Uterus (tissue), 4 donors: ENCODE measurements around the gene ADARB2. TPM values are rescaled to one million over a fixed set of nuclear protein-coding genes. Genes with fewer than 3 reads are reported as not detected.
"Not testable (repeated sequence)": the region's sequence is repeated elsewhere in the genome, so short reads cannot be mapped to it uniquely, and the experiment has no call there.

Source experiments
- DNase-seq, 2 donors: peaks; one replicate each; pipeline ENCODE4 v3.0.0-alpha.2; 2019 to 2020
- H3K27ac ChIP-seq, 2 donors: fragments of 200-600 bp; sonication (generic); 1 replicate in 1 of 2; 2 replicates in 1 of 2; pipeline ENCODE4 v1.5.1; 2016 to 2018
- H3K27me3 ChIP-seq, 2 donors: fragments of 200-600 bp; sonication (generic); one replicate each; pipeline ENCODE4 v1.5.1; 2018 to 2019; ENCODE audit warnings: control low read depth in 1 of 2
- H3K36me3 ChIP-seq, 2 donors: fragments of 200-600 bp; sonication (generic); one replicate each; pipeline ENCODE4 v1.5.1; 2019; ENCODE audit warnings: control low read depth in 1 of 2
- H3K4me1 ChIP-seq, 2 donors: fragments of 200-600 bp; sonication (generic); one replicate each; pipeline ENCODE4 v1.5.1; 2018 to 2019; ENCODE audit warnings: control low read depth in 1 of 2
- H3K4me3 ChIP-seq, 2 donors: fragments of 200-600 bp; sonication (generic); 1 replicate in 1 of 2; 2 replicates in 1 of 2; pipeline ENCODE4 v1.5.1; 2018 to 2019; ENCODE audit warnings: mild to moderate bottlenecking in 1 of 2
- H3K9me3 ChIP-seq, 2 donors: fragments of 200-600 bp; sonication (generic); one replicate each; pipeline ENCODE4 v1.5.1; 2019; ENCODE audit warnings: control low read depth in 1 of 2
- POLR2A ChIP-seq, 2 donors: fragments of 450-650 bp; IDR thresholded peaks; one replicate each; pipeline ENCODE4 v1.6.1; 2016; ENCODE audit warnings: antibody characterized with exemption in 2 of 2, mild to moderate bottlenecking in 1 of 2, moderate library complexity in 1 of 2
- intact Hi-C: fragments of 100-400 bp; cut with DNase I; formaldehyde crosslinking; loops from one replicate; pipeline ENCODE4 v1.15.1; 2023; ENCODE audit warnings: low total_unique reads
- total RNA-seq, 4 donors: library from RNA; depleted of rRNA in 3 of 4; stranded (reverse); fragments of >200 nt in 3 of 4; gene quantifications; one replicate each; pipeline versions ENCODE4 v1.1.0 to v1.2.4, GENCODE V29; 2014 to 2023
- TF ChIP-seq, protein P1 (sequence below), 4 experiments: fragments of 200-600 bp in 2 of 4; fragments of 450-650 bp in 2 of 4; sonication (generic) in 2 of 4; IDR thresholded peaks; one replicate each; pipeline ENCODE4 v1.5.1; 2016 to 2019; ENCODE audit warnings: antibody characterized with exemption in 4 of 4, mild to moderate bottlenecking in 2 of 4, moderate library complexity in 1 of 4
- donor health status: DM: yes; HTN: yes; CAD: no.

The ADARB2 gene
- total RNA-seq, 4 donors from 2014 or later: 0.76 to 2.6 (median 2.0) TPM; not detected in 1

DNA sequence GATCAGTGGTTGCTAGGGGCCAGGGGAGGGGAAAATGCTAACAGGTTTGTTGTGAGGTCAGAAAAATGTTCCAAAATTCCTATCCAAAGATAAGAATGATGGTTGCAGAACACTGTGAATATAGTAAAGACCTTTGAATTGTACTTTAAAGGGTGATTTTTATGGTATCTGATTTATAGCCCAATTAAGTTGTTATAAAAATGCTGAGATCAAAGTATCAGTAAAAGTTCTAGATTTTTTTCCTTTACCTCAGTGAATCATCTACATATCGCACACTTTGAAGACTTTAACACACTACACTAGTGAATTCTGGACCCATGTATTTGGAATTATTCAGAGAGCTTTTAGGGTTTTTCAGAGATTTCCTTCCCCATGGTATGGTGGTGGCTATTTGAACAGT is 405.8 kb downstream of the ADARB2 start:
- no peak overlapping the region for H3K4me3 ChIP-seq
- H3K9me3 ChIP-seq: no peaks in the 10 kb centered on the region
- H3K4me1 ChIP-seq: no peaks in the 10 kb centered on the region
- no peak for DNase-seq
- no peaks in the 10 kb centered on the region for H3K36me3 ChIP-seq
- H3K27me3 ChIP-seq: no peaks in the 10 kb centered on the region
- no peak for TF ChIP-seq POLR2A (IDR thresholded peaks at IDR 0.05)
- TF ChIP-seq, protein P1, sequence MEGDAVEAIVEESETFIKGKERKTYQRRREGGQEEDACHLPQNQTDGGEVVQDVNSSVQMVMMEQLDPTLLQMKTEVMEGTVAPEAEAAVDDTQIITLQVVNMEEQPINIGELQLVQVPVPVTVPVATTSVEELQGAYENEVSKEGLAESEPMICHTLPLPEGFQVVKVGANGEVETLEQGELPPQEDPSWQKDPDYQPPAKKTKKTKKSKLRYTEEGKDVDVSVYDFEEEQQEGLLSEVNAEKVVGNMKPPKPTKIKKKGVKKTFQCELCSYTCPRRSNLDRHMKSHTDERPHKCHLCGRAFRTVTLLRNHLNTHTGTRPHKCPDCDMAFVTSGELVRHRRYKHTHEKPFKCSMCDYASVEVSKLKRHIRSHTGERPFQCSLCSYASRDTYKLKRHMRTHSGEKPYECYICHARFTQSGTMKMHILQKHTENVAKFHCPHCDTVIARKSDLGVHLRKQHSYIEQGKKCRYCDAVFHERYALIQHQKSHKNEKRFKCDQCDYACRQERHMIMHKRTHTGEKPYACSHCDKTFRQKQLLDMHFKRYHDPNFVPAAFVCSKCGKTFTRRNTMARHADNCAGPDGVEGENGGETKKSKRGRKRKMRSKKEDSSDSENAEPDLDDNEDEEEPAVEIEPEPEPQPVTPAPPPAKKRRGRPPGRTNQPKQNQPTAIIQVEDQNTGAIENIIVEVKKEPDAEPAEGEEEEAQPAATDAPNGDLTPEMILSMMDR (IDR thresholded peaks at IDR 0.05): no peak
- H3K27ac ChIP-seq: no peak overlapping the region
- intact Hi-C loops: no loop called here

DNA sequence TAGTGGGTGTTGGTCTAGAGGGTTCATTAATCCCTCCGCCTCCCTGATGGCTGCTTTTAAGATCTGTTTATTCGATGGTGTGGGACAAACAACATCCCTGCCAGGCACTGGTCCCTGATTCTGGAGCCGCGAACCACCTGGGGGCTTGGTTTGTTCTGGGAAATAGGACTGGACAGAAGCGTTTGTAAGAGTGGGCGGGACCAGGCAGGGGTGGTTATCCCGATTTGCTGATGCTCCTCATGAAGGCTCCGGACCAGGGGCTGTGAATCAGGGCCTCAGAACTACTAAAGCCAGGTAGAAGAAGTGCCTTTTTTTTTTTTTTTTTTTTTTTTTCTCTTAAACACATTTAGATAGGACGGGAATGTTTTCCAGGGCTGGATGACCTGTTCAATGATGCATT is 407.7 kb downstream of the ADARB2 start:
- no peaks in the 10 kb centered on the region for H3K4me1 ChIP-seq
- TF ChIP-seq, protein P1 (IDR thresholded peaks at IDR 0.05): no peak
- no peak for TF ChIP-seq POLR2A (IDR thresholded peaks at IDR 0.05)
- H3K27ac ChIP-seq: no peak overlapping the region
- H3K27me3 ChIP-seq: no peaks in the 10 kb centered on the region
- intact Hi-C loops: no loop called here
- no peak for DNase-seq
- H3K4me3 ChIP-seq: no peak overlapping the region
- H3K36me3 ChIP-seq: no peaks in the 10 kb centered on the region
- H3K9me3 ChIP-seq: no peaks in the 10 kb centered on the region

DNA sequence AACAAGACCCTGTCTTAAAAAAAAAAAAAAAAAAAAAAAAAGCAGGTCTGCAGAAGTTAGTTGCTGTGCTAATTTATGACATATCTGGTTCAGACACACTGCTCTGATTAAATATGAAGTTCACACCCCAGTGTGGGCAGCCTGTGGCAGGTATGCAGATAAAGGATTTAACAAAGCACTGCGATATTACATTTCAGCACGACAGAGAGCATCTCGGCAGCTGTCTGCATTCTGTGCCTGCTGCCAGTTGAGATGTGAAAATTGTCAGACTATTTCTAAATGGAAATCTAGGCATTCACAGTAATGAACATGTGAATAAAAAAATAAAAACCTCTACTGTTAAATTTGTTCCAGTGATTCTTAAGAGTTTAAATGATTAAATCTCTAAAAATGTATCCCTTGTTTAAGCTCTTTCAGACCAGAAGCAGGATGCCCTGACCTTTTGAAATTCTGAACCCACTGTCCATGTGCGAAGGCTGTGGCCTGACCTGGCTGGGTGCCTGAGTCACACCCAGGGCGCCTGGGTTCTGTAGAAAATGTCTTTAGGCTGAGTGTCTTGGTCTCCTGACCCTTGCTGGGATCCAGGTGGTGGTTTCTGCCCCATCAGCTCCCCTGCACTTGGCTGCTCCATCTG is 408.2 kb downstream of the ADARB2 start:
- Histone ChIP-seq H3K4me1 (no peaks in the 10 kb centered on the region), H3K4me3 (no peak overlapping the region), H3K36me3 (no peaks in the 10 kb centered on the region), H3K27ac (no peak overlapping the region), H3K9me3 (no peaks in the 10 kb centered on the region), H3K27me3 (no peaks in the 10 kb centered on the region)
- intact Hi-C loops: no loop called here
- TF ChIP-seq, protein P1 (IDR thresholded peaks at IDR 0.05): no peak
- TF ChIP-seq POLR2A (IDR thresholded peaks at IDR 0.05): no peak
- DNase-seq: no peak

DNA sequence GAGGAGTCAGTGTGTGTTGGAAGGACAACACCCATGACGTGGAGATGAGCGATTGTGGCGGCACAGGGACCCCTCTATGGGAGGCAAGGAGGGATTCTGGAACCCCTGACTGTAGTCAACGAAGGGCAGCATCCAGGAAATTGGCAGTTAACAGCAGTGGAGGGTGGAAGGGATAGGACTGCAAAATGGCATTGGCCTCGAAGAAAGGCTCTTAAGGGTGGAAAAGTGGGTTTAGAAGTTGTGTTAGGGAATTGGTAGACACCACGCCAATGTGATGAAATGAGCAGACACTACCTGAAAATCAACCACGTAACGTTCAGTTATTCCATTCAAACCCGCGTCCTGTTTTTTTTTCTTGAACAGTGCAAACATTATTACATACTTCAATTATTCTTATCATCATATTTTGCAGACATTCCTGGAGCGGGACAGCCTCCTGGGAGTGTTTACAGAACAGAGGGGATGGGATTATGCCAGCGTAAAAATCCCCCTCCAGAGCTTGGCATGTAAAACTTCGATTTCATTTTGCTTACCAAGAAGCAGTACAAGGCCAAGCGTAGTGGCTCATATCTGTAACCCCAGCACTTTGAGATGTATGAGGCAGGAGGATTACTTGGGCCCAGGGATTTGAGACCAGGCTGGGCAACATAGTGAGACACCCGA is 409.0 kb downstream of the ADARB2 start:
- TF ChIP-seq, protein P1 (IDR thresholded peaks at IDR 0.05): no peak
- TF ChIP-seq POLR2A (IDR thresholded peaks at IDR 0.05): no peak
- Histone ChIP-seq H3K36me3 (no peaks in the 10 kb centered on the region), H3K9me3 (no peaks in the 10 kb centered on the region), H3K4me1 (no peaks in the 10 kb centered on the region), H3K4me3 (no peak overlapping the region), H3K27me3 (no peaks in the 10 kb centered on the region), H3K27ac (no peak overlapping the region)
- intact Hi-C loops: no loop called here
- DNase-seq: no peak

GRCh38 chr10:1327759-1328158 is 409.6 kb downstream of the ADARB2 start:
- no peak for TF ChIP-seq POLR2A (IDR thresholded peaks at IDR 0.05)
- TF ChIP-seq, protein P1 (IDR thresholded peaks at IDR 0.05): no peak
- DNase-seq: no peak
- Histone ChIP-seq H3K27ac (no peak overlapping the region), H3K4me3 (no peak overlapping the region), H3K27me3 (no peaks in the 10 kb centered on the region), H3K9me3 (no peaks in the 10 kb centered on the region), H3K36me3 (no peaks in the 10 kb centered on the region), H3K4me1 (no peaks in the 10 kb centered on the region)
- intact Hi-C loops: no loop called here

DNA sequence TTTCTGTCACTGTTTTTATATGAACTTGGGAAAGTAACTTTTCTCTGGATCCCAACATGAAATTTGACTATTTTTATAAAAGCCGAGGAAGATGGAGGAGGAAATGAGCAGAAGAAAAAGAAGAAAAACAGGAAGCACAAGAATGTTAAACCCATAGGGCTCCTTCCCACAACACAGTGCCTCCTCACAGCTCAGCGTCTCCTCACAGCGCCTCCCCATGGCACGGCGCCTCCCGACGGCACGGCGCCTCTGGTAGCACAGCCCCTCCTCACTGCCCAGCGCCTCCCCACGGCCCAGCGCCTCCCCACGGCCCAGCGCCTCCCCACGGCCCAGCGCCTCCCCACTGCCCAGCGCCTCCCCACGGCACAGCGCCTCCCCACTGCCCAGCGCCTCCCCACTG is 410.8 kb downstream of the ADARB2 start:
- DNase-seq, H3K9me3 ChIP-seq, H3K4me1 ChIP-seq, intact Hi-C loops, H3K4me3 ChIP-seq, H3K27me3 ChIP-seq, H3K36me3 ChIP-seq, H3K27ac ChIP-seq: not testable (repeated sequence)
